ENCODE data around the gene SLC17A5.
"Not testable (repeated sequence)": the region's sequence is repeated elsewhere in the genome, so short reads cannot be mapped to it uniquely, and the experiment has no call there.

SLC17A5 gene

GRCh38 chr6:73690056-73690455, 36.3 kb upstream of the SLC17A5 start:
- no peak overlapping the region for H3K4me2 ChIP-seq
- no peaks in the 10 kb centered on the region for H3K4me1 ChIP-seq (ENCODE audit: low read depth, poor library complexity, severe bottlenecking)
- no peak for TF ChIP-seq CTCF (conservative IDR thresholded peaks at IDR 0.05; ENCODE audit: low read depth, low read length)
- H4K20me1 ChIP-seq (ENCODE audit: insufficient read depth): no peaks in the 10 kb centered on the region
- no peak overlapping the region for H3K27ac ChIP-seq
- no peaks in the 10 kb centered on the region for H3K27me3 ChIP-seq (ENCODE audit: insufficient read depth, low read depth)
- no peak overlapping the region for H3K4me3 ChIP-seq (IDR thresholded peaks at IDR 0.05; ENCODE audit: insufficient read depth, low read depth, low read length)
- H3K36me3 ChIP-seq (ENCODE audit: insufficient read depth): no peaks in the 10 kb centered on the region
- H3K9ac ChIP-seq: no peak overlapping the region
- no peak overlapping the region for H2AFZ ChIP-seq (ENCODE audit: low read depth)
- H3K79me2 ChIP-seq (ENCODE audit: insufficient read depth, low read depth): no peaks in the 10 kb centered on the region

- Histone ChIP-seq H3K79me2 (ENCODE audit: insufficient read depth, low read depth) (no peaks in the 10 kb centered on the region), H3K4me2 (no peak overlapping the region), H3K27me3 (ENCODE audit: insufficient read depth, low read depth) (no peaks in the 10 kb centered on the region), H3K4me3 (IDR thresholded peaks at IDR 0.05; ENCODE audit: insufficient read depth, low read depth, low read length) (no peak overlapping the region), H2AFZ (ENCODE audit: low read depth) (no peak overlapping the region), H3K9ac (no peak overlapping the region), H3K4me1 (ENCODE audit: low read depth, poor library complexity, severe bottlenecking) (no peaks in the 10 kb centered on the region), H3K36me3 (ENCODE audit: insufficient read depth) (no peaks in the 10 kb centered on the region), H3K27ac (no peak overlapping the region), H4K20me1 (ENCODE audit: insufficient read depth) (no peaks in the 10 kb centered on the region)
- TF ChIP-seq CTCF (conservative IDR thresholded peaks at IDR 0.05; ENCODE audit: low read depth, low read length): no peak
Observed at GRCh38 chr6:73688351-73688750, 34.6 kb upstream of the SLC17A5 start.

- H3K4me3 ChIP-seq (IDR thresholded peaks at IDR 0.05; ENCODE audit: insufficient read depth, low read depth, low read length); H3K36me3 ChIP-seq (ENCODE audit: insufficient read depth); H3K27me3 ChIP-seq (ENCODE audit: insufficient read depth, low read depth); H3K9ac ChIP-seq; H3K4me1 ChIP-seq (ENCODE audit: low read depth, poor library complexity, severe bottlenecking); H3K4me2 ChIP-seq; H3K27ac ChIP-seq; H3K79me2 ChIP-seq (ENCODE audit: insufficient read depth, low read depth); H4K20me1 ChIP-seq (ENCODE audit: insufficient read depth); H2AFZ ChIP-seq (ENCODE audit: low read depth): not testable (repeated sequence)
Observed at GRCh38 chr6:73683574-73683973, 29.8 kb upstream of the SLC17A5 start.

- no peaks in the 10 kb centered on the region for H3K36me3 ChIP-seq (ENCODE audit: insufficient read depth)
- no peak for TF ChIP-seq CTCF (conservative IDR thresholded peaks at IDR 0.05; ENCODE audit: low read depth, low read length)
- H2AFZ ChIP-seq (ENCODE audit: low read depth): no peak overlapping the region
- H3K4me1 ChIP-seq (ENCODE audit: low read depth, poor library complexity, severe bottlenecking): peaks cover 11% of the 10 kb centered on the region
- H3K4me2 ChIP-seq: no peak overlapping the region
- no peak overlapping the region for H3K9ac ChIP-seq
- no peaks in the 10 kb centered on the region for H3K79me2 ChIP-seq (ENCODE audit: insufficient read depth, low read depth)
- H4K20me1 ChIP-seq (ENCODE audit: insufficient read depth): no peaks in the 10 kb centered on the region
- no peaks in the 10 kb centered on the region for H3K27me3 ChIP-seq (ENCODE audit: insufficient read depth, low read depth)
- no peak overlapping the region for H3K4me3 ChIP-seq (IDR thresholded peaks at IDR 0.05; ENCODE audit: insufficient read depth, low read depth, low read length)
- H3K27ac ChIP-seq: no peak overlapping the region
Observed at GRCh38 chr6:73680289-73680918, 26.6 kb upstream of the SLC17A5 start.

- peaks cover 11% of the 10 kb centered on the region for H3K4me1 ChIP-seq (ENCODE audit: low read depth, poor library complexity, severe bottlenecking)
- H3K27me3 ChIP-seq (ENCODE audit: insufficient read depth, low read depth); H4K20me1 ChIP-seq (ENCODE audit: insufficient read depth); H3K9ac ChIP-seq; H2AFZ ChIP-seq (ENCODE audit: low read depth); H3K4me3 ChIP-seq (IDR thresholded peaks at IDR 0.05; ENCODE audit: insufficient read depth, low read depth, low read length); H3K27ac ChIP-seq; H3K4me2 ChIP-seq; H3K79me2 ChIP-seq (ENCODE audit: insufficient read depth, low read depth); H3K36me3 ChIP-seq (ENCODE audit: insufficient read depth): not testable (repeated sequence)
Observed at GRCh38 chr6:73679846-73680245, 26.1 kb upstream of the SLC17A5 start.
